OCI-LY7 (cell line): ENCODE measurements around the gene QSER1. TPM values are rescaled to one million over a fixed set of nuclear protein-coding genes. Genes with fewer than 3 reads are reported as not detected.

Experiments used
- BruUV-seq: library from RNA; stranded (reverse); fragments of 400-500 nt; replicated peaks from 2 replicates; lab custom pipeline; 2021; lab: Mats Ljungman, UMichigan
- CTCF ChIA-PET: fragments of 300-600 bp; sonication (Branson Sonifier 250); formaldehyde crosslinking; loops from one replicate; lab custom pipeline; 2022; ENCODE audit warnings: antibody characterized with exemption; ENCODE audit not compliant: unreplicated experiment; lab: Charles Lee
- POLR2A ChIA-PET: fragments of 300-600 bp; sonication (Branson Sonifier 250); formaldehyde crosslinking; loops from one replicate; lab custom pipeline; 2022; ENCODE audit warnings: antibody characterized with exemption; lab: Charles Lee
- DNase-seq: peaks from one replicate; pipeline ENCODE4 v3.0.0-alpha.2; 2015; ENCODE audit warnings: low spot score
- H2AFZ ChIP-seq: fragments of 200-600 bp; sonication (generic), shearing (Covaris generic); 2 replicates; pipeline ENCODE4 v1.6.1; 2014; ENCODE audit warnings: mild to moderate bottlenecking, antibody characterized with exemption, low read length, moderate library complexity
- H3K27ac ChIP-seq: fragments of 200-600 bp; sonication (generic); 2 replicates; pipeline ENCODE4 v1.5.1; 2014; ENCODE audit warnings: mixed run types, low read depth, mild to moderate bottlenecking, moderate library complexity, low read length, inconsistent platforms; ENCODE audit not compliant: poor library complexity, severe bottlenecking
- H3K36me3 ChIP-seq: fragments of 200-600 bp; sonication (generic); 2 replicates; pipeline ENCODE4 v1.6.1; 2014; ENCODE audit warnings: mild to moderate bottlenecking, antibody characterized with exemption, low read length, moderate library complexity, mixed read lengths; ENCODE audit not compliant: insufficient read depth
- H3K4me1 ChIP-seq: fragments of 200-600 bp; sonication (generic); 2 replicates; pipeline ENCODE4 v1.5.1; 2014; ENCODE audit warnings: mild to moderate bottlenecking, low read length; ENCODE audit not compliant: insufficient read depth, poor library complexity, severe bottlenecking
- H3K4me2 ChIP-seq: fragments of 200-600 bp; sonication (generic); 2 replicates; pipeline ENCODE4 v1.6.1; 2014; ENCODE audit warnings: mild to moderate bottlenecking, low read length
- H3K4me3 ChIP-seq: fragments of 200-600 bp; sonication (generic); 2 replicates; pipeline ENCODE4 v1.5.1; 2014; ENCODE audit warnings: mild to moderate bottlenecking, low read depth, low read length; ENCODE audit not compliant: poor library complexity, severe bottlenecking
- H3K79me2 ChIP-seq: fragments of 200-600 bp; sonication (generic); 2 replicates; pipeline ENCODE4 v1.6.1; 2016; ENCODE audit warnings: low read depth, mild to moderate bottlenecking, low read length, moderate library complexity, mixed read lengths; ENCODE audit not compliant: insufficient read depth
- H3K9me2 ChIP-seq: fragments of 200-600 bp; sonication (generic); 2 replicates; pipeline ENCODE4 v1.6.1; 2016; ENCODE audit warnings: mild to moderate bottlenecking, low read length, mixed read lengths; ENCODE audit not compliant: insufficient read depth
- H3K9me3 ChIP-seq: fragments of 200-600 bp; sonication (generic); 2 replicates; pipeline ENCODE4 v1.6.1; 2014; ENCODE audit warnings: mild to moderate bottlenecking, mixed run types, low read length, mixed read lengths
- H4K20me1 ChIP-seq: fragments of 200-600 bp; sonication (generic); 2 replicates; pipeline ENCODE4 v1.6.1; 2014; ENCODE audit warnings: mild to moderate bottlenecking, antibody characterized with exemption, low read length, moderate library complexity, mixed read lengths; ENCODE audit not compliant: insufficient read depth
- CTCF ChIP-seq: fragments of 200-600 bp; sonication (generic); conservative IDR thresholded peaks from 2 replicates; pipeline ENCODE4 v1.5.1; 2014; ENCODE audit warnings: mild to moderate bottlenecking, antibody characterized with exemption, low read length, moderate library complexity, mixed read lengths
- EZH2phosphoT487 ChIP-seq: fragments of 200-600 bp; sonication (generic); IDR thresholded peaks from 2 replicates; pipeline ENCODE4 v1.6.1; 2018; ENCODE audit warnings: low read depth, borderline replicate concordance, mild to moderate bottlenecking, mixed run types, antibody characterized with exemption, low read length, moderate library complexity, mixed read lengths
- intact Hi-C: fragments of 100-400 bp; cut with micrococcal nuclease; formaldehyde crosslinking; loops from one replicate; pipeline ENCODE4 v1.10.0; 2022; ENCODE audit not compliant: unreplicated experiment
- total RNA-seq, 2 experiments: library from RNA; depleted of rRNA in 1 of 2; stranded (reverse); fragments of >200 nt in 1 of 2; shearing (Covaris generic) in 1 of 2; gene quantifications; 2 replicates each; pipeline ENCODE4 v1.2.3, GENCODE V29; 2014 to 2022

The QSER1 gene
- total RNA-seq, 2 experiments from 2014 or later = 30.6 to 46.3 TPM

GRCh38 chr11:32888805-32889204 lies 3.8 kb upstream of the QSER1 start:
- POLR2A ChIA-PET = interaction anchor here (0.7 to 0.8 kb wide), 3 partner anchors 17 to 370 kb away, joined by 3 to 8 read pairs (median 5); no protein-coding TSS in a partner anchor
- TF ChIP-seq CTCF = no peak
- no peak for TF ChIP-seq EZH2phosphoT487

GRCh38 chr11:32890843-32891656 lies 1.6 kb upstream of the QSER1 start:
- Histone ChIP-seq H3K4me1 (peaks cover 26% of the 10 kb centered on the region), H3K4me2 (peak overlapping the region; percentile 71), H3K9me3 (no peaks in the 10 kb centered on the region), H3K79me2 (peaks cover 25% of the 10 kb centered on the region), H3K4me3 (peak overlapping the region; percentile 86), H3K9me2 (no peaks in the 10 kb centered on the region), H2AFZ (peak overlapping the region; percentile 77; the same call in 1 of the 2 replicates), H3K36me3 (peaks cover 11% of the 10 kb centered on the region; the same call in 1 of the 2 replicates), H4K20me1 (peaks cover 17% of the 10 kb centered on the region), H3K27ac (no peak overlapping the region)
- TF ChIP-seq CTCF = no peak
- TF ChIP-seq EZH2phosphoT487 = no peak
- BruUV-seq = no TSS peak
- CTCF ChIA-PET = no interaction called here
- intact Hi-C loops = loop anchor here (10.0 kb wide), 3 partner anchors 144 to 1164 kb away; partner anchors contain the start of genes CAPRIN1, EIF3M and TCP11L1
- DNase-seq = peak; percentile 12
- POLR2A ChIA-PET = interaction anchor here (1.1 to 1.4 kb wide), 2 partner anchors 14 to 149 kb away, joined by 3 read pairs; partner anchors contain the start of gene TCP11L1

More at GRCh38 chr11:32888805-32889204, 3.8 kb upstream of the QSER1 start:
- Histone ChIP-seq H3K79me2 (peaks cover 2% of the 10 kb centered on the region; the same call in 1 of the 2 replicates), H4K20me1 (no peaks in the 10 kb centered on the region), H3K36me3 (no peaks in the 10 kb centered on the region), H3K4me3 (no peak overlapping the region), H3K4me2 (no peak overlapping the region), H3K27ac (no peak overlapping the region), H2AFZ (no peak overlapping the region), H3K9me2 (no peaks in the 10 kb centered on the region), H3K4me1 (peaks cover 12% of the 10 kb centered on the region), H3K9me3 (no peaks in the 10 kb centered on the region)
- DNase-seq = no peak
- intact Hi-C loops = no loop called here
- no TSS peak for BruUV-seq
- CTCF ChIA-PET = no interaction called here
